ENCODE measurements around the gene MTFP1.

MTFP1 gene

DNA sequence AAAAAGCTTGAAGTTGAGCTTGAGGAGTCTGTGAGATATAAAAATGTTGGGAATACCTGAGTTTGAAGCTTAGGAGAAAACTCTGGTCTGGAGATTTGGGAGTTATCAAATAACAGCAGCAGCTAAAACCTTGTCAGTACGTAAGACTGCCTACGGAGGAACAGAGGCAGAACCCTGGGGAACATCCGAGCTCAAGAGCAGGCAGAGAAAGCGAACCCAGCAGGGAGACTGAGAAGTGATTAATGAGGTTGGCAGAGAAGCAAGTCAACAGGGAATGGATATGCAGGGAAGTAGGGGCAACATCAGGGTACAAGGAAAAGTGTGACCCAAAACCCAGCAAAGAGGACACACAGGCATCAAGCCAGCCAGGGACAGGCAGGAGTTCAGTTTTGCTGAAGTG, 12.6 kb upstream of the MTFP1 start:
- TF ChIP-seq, protein P1, sequence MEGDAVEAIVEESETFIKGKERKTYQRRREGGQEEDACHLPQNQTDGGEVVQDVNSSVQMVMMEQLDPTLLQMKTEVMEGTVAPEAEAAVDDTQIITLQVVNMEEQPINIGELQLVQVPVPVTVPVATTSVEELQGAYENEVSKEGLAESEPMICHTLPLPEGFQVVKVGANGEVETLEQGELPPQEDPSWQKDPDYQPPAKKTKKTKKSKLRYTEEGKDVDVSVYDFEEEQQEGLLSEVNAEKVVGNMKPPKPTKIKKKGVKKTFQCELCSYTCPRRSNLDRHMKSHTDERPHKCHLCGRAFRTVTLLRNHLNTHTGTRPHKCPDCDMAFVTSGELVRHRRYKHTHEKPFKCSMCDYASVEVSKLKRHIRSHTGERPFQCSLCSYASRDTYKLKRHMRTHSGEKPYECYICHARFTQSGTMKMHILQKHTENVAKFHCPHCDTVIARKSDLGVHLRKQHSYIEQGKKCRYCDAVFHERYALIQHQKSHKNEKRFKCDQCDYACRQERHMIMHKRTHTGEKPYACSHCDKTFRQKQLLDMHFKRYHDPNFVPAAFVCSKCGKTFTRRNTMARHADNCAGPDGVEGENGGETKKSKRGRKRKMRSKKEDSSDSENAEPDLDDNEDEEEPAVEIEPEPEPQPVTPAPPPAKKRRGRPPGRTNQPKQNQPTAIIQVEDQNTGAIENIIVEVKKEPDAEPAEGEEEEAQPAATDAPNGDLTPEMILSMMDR (IDR thresholded peaks at IDR 0.05; ENCODE audit: low read depth, low read length, missing control alignments), result no peak
- no peak for DNase-seq (ENCODE audit: extremely low read depth, low read depth)

DNA sequence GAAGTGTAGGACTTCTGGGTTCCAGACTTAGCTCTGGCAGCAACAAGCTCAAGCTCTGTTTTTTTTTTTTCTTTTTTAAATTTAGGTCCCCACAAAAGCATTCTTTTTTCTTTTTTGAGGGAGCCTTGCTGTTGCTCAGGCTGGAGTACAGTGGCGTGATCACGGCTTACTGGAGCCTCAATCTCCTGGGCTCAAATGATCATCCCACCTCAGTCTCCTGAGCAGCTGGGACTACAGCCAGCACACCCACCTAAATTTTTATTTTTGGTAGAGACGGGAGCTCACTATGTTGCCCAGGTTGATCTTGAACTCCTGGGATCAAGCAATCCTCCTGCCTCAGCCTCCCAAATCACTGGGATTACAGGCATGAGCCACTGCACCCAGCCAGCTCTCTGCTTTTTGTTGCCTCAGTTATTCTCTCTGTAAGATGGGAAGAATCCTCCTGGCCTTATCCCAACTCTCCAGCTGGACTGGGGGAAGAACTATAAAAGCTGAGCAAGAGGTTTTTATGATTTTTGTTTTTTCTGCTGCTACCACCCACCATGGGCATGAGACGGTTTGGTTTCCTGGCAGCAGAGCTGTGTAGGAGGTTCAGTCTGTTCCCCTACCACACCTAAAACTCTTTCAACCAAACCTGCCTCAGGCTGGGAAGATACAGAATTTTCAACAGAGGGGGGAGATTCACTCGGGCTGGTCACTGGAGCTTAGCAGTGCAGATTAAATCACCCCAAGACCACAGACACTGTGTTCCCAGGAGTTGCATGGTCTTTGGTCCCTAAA, 11.6 kb upstream of the MTFP1 start:
- no peak for DNase-seq (ENCODE audit: extremely low read depth, low read depth)
- no peak overlapping the region for H3K4me3 ChIP-seq (replicated peaks; ENCODE audit: low read depth, low read length)

More for the DNA sequence above, 12.6 kb upstream of the MTFP1 start:
- no peak overlapping the region for H3K4me3 ChIP-seq (replicated peaks; ENCODE audit: low read depth, low read length)

DNA sequence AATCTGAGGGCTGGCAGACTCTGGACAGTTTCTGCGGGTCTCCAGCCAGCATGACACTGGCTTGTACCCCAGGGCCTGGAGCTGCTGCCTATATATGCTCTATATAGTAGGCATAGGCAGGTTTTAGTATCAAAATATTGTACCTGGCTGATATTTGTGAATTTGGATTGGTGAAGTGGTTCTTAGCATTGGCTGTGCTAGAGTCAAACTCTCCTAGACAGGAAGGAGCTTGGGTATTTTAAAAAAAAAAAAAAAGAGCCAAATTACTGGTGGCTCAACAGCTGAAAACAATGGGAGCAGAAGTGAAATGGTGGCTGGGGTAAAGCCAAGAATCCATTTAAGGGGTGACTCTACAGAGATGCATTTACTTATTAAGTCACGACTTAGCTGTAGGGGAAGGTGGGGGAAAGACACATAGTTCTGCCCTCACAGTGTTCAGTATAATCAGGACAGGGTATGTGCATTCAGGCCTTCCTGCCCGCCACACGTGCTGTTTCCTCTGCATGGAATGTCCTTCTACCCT, 11.0 kb upstream of the MTFP1 start:
- TF ChIP-seq, protein P1 (IDR thresholded peaks at IDR 0.05; ENCODE audit: low read depth, low read length, missing control alignments), result no peak
- H3K4me3 ChIP-seq (replicated peaks; ENCODE audit: low read depth, low read length), result no peak overlapping the region
- no peak for DNase-seq (ENCODE audit: extremely low read depth, low read depth)

More for the DNA sequence above, 11.6 kb upstream of the MTFP1 start:
- TF ChIP-seq, protein P1 (IDR thresholded peaks at IDR 0.05; ENCODE audit: low read depth, low read length, missing control alignments), result no peak

DNA sequence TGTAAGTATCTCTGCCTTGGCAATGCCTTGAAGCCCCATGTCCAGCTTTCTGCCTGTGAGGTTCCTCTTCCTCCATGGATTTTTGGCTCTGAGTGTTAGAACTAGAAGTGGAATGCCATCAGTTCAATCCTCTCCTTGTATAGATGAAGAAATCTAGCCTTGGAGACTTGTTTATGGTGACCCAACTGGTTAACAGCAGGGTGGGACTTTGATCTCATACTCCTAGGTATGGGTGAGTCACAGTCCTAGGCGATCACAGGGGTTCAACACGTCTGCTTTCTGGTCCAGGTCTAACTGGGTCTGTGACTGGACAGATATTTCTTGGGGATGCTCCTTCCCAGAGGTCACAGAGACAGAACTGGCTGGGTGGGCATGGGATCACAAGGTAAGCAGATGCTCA, 9.2 kb upstream of the MTFP1 start:
- DNase-seq (ENCODE audit: extremely low read depth, low read depth), result no peak
- H3K4me3 ChIP-seq (replicated peaks; ENCODE audit: low read depth, low read length), result no peak overlapping the region

DNA sequence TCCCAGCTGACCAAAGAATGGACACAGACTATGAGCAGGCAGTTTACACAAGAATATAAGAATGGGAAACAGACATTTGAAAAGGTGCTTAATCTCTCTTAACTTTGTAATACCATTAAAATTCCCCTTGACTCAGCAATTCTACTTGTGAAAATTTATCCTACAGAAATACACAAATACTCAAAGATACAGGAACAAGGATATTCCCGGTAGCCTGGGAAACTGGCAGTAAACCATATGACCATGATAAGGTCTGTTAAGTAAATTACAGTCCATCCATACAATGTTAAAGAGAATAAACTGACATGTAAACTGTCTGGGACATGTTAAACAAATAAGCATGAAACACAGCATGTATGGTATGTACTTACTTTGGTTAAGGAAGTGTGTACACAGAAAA, 8.7 kb upstream of the MTFP1 start:
- TF ChIP-seq, protein P1 (IDR thresholded peaks at IDR 0.05; ENCODE audit: low read depth, low read length, missing control alignments), result no peak
- H3K4me3 ChIP-seq (replicated peaks; ENCODE audit: low read depth, low read length), result no peak overlapping the region
- DNase-seq (ENCODE audit: extremely low read depth, low read depth), result no peak

More for the DNA sequence above, 9.2 kb upstream of the MTFP1 start:
- TF ChIP-seq, protein P1 (IDR thresholded peaks at IDR 0.05; ENCODE audit: low read depth, low read length, missing control alignments), result no peak

DNA sequence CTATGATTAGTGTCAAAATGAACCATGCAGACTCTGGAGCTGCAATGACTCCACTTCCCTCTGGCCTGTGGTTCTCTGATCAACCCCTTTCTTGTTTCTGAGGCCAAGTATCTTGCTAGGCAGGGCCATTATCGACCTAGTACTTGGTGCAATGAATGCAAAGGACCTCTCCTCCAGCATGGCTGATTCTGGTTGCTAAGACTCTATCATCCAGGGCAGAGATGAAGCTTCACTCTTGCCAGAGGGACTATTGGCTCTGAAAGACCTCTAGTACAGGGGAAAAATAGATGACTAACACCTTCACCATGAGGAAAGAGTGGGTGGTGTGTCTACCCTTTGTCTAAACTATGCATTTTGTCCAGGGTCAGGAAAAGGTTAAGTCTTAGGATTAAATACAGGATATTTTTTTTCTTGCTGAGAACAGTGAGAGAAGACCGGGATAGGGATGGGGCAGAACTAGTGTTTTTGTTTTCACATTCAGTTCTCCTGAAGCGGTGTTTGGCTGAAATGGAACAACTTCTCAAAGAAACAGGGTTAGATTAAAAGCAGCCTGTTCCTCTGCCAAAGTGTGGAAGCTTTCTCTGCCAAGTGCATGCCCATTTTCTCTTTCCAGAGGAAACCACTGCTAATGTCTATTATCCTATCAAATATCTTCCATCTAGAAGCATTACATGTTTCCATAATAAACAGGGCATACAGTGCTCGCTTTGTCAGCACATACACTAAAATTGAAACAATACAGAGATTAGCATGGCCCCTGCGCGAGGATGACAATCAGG, 5.0 kb upstream of the MTFP1 start:
- TF ChIP-seq, protein P1 (IDR thresholded peaks at IDR 0.05; ENCODE audit: low read depth, low read length, missing control alignments), result no peak
- no peak for DNase-seq (ENCODE audit: extremely low read depth, low read depth)
- H3K4me3 ChIP-seq (replicated peaks; ENCODE audit: low read depth, low read length), result no peak overlapping the region
